SU-DHL-6 (cell line): Measurements from ENCODE around the gene AMMECR1L.
A peak's percentile ranks its signal among the peaks of the same experiment; 100 is the strongest.
"Not testable (repeated sequence)": the region's sequence is repeated elsewhere in the genome, so short reads cannot be mapped to it uniquely, and the experiment has no call there.

ENCODE experiments used
- H2AFZ ChIP-seq: fragments of 200-600 bp; sonication (generic); 2 replicates; pipeline ENCODE4 v1.6.1; 2014; ENCODE audit warnings: low read depth, mild to moderate bottlenecking, moderate library complexity, mixed read lengths, antibody characterized with exemption, low read length; ENCODE audit not compliant: severe bottlenecking
- H3F3A ChIP-seq: fragments of 200-600 bp; shearing (Covaris generic); 2 replicates; pipeline ENCODE4 v1.6.0; 2016; ENCODE audit warnings: antibody characterized with exemption, mild to moderate bottlenecking; ENCODE audit not compliant: insufficient read depth
- H3K27ac ChIP-seq: fragments of 200-600 bp; sonication (generic); 2 replicates; pipeline ENCODE4 v1.5.1; 2016; ENCODE audit warnings: low read depth, mild to moderate bottlenecking, low read length, moderate library complexity, mixed read lengths
- H3K27me3 ChIP-seq: fragments of 200-600 bp; sonication (generic), shearing (Covaris generic); 2 replicates; pipeline ENCODE4 v1.6.0; 2014; ENCODE audit warnings: mild to moderate bottlenecking, low read length
- H3K36me3 ChIP-seq: fragments of 200-600 bp; sonication (generic); 2 replicates; pipeline ENCODE4 v1.6.1; 2014; ENCODE audit warnings: mild to moderate bottlenecking, low read length, mixed read lengths
- H3K4me2 ChIP-seq: fragments of 300-600, 200-600 bp; shearing (Covaris generic), sonication (generic); 2 replicates; pipeline ENCODE4 v1.6.0; 2014; ENCODE audit warnings: low read length, low read depth, mild to moderate bottlenecking; ENCODE audit not compliant: poor library complexity, severe bottlenecking
- H3K4me3 ChIP-seq: fragments of 200-600 bp; sonication (generic); 2 replicates; pipeline ENCODE4 v1.5.1; 2014; ENCODE audit warnings: antibody characterized with exemption, low read length, mild to moderate bottlenecking, mixed read lengths; ENCODE audit not compliant: insufficient read depth, poor library complexity, severe bottlenecking
- H3K79me2 ChIP-seq: fragments of 200-600 bp; sonication (generic); 2 replicates; pipeline ENCODE4 v1.6.1; 2014; ENCODE audit warnings: mild to moderate bottlenecking, low read length, moderate library complexity; ENCODE audit not compliant: insufficient read depth
- H3K9ac ChIP-seq: fragments of 200-600 bp; sonication (generic); 2 replicates; pipeline ENCODE4 v1.7.0; 2014; ENCODE audit warnings: mild to moderate bottlenecking, low read length
- H3K9me2 ChIP-seq: fragments of 200-600 bp; sonication (generic); replicated peaks from 2 replicates; pipeline ENCODE4 v1.6.1; 2014; ENCODE audit warnings: low read length; ENCODE audit not compliant: insufficient read depth
- H3K9me3 ChIP-seq: fragments of 200-600 bp; sonication (generic); 2 replicates; pipeline ENCODE4 v1.6.1; 2014; ENCODE audit warnings: low read length, mixed read lengths; ENCODE audit not compliant: insufficient read depth
- H4K20me1 ChIP-seq: fragments of 200-600 bp; sonication (generic); 2 replicates; pipeline ENCODE4 v1.6.1; 2014; ENCODE audit warnings: low read depth, mild to moderate bottlenecking, antibody characterized with exemption, low read length, moderate library complexity, mixed read lengths
- CTCF ChIP-seq: fragments of 200-600 bp; sonication (generic); IDR thresholded peaks from one replicate; pipeline ENCODE4 v1.5.1; 2017; ENCODE audit warnings: antibody characterized with exemption, mild to moderate bottlenecking, low read length, moderate library complexity; ENCODE audit not compliant: insufficient read depth, poor library complexity, severe bottlenecking
- EZH2phosphoT487 ChIP-seq: fragments of 200-600 bp; sonication (generic), shearing (Covaris generic); conservative IDR thresholded peaks from 2 replicates; pipeline ENCODE4 v1.6.1; 2018; ENCODE audit warnings: mild to moderate bottlenecking, antibody characterized with exemption, low read length, moderate library complexity, mixed read lengths

The AMMECR1L gene

GRCh38 chr2:127888772-127889171 is 3.0 kb upstream of the AMMECR1L start:
- Histone ChIP-seq H3K9me2 (no peaks in the 10 kb centered on the region), H3K4me2 (no peak overlapping the region), H3K27me3 (no peaks in the 10 kb centered on the region), H3K36me3 (peaks cover 2% of the 10 kb centered on the region; the same call in 1 of the 2 replicates), H4K20me1 (no peaks in the 10 kb centered on the region), H3K27ac (no peak overlapping the region), H3K9me3 (no peaks in the 10 kb centered on the region), H3F3A (no peaks in the 10 kb centered on the region), H3K4me3 (no peak overlapping the region), H3K9ac (no peak overlapping the region), H2AFZ (no peak overlapping the region), H3K79me2 (peaks cover 13% of the 10 kb centered on the region)
- TF ChIP-seq CTCF: no peak

- H3K4me2 ChIP-seq: no peak overlapping the region
- H3F3A ChIP-seq: no peaks in the 10 kb centered on the region; the same call in 1 of the 2 replicates
- no peaks in the 10 kb centered on the region for H4K20me1 ChIP-seq
- peaks cover 5% of the 10 kb centered on the region; the same call in 1 of the 2 replicates for H3K36me3 ChIP-seq
- no peaks in the 10 kb centered on the region for H3K9me3 ChIP-seq
- H3K27me3 ChIP-seq: no peaks in the 10 kb centered on the region
- H3K79me2 ChIP-seq: peaks cover 20% of the 10 kb centered on the region
- H3K4me3 ChIP-seq: no peak overlapping the region
- TF ChIP-seq EZH2phosphoT487 (no peak), CTCF (no peak)
- no peaks in the 10 kb centered on the region for H3K9me2 ChIP-seq
- H3K9ac ChIP-seq: no peak overlapping the region
- H3K27ac ChIP-seq: no peak overlapping the region
- H2AFZ ChIP-seq: no peak overlapping the region
These were observed 2.0 kb upstream of the AMMECR1L start for GRCh38 chr2:127887776-127888130.

GRCh38 chr2:127887082-127887775 is 1.5 kb upstream of the AMMECR1L start:
- H3K79me2 ChIP-seq: peaks cover 25% of the 10 kb centered on the region
- H4K20me1 ChIP-seq: no peaks in the 10 kb centered on the region
- no peak overlapping the region for H3K27ac ChIP-seq
- peak overlapping the region; percentile 36 for H3K4me3 ChIP-seq
- no peak for TF ChIP-seq EZH2phosphoT487
- TF ChIP-seq CTCF: no peak
- H3F3A ChIP-seq: no peaks in the 10 kb centered on the region; the same call in 1 of the 2 replicates
- no peaks in the 10 kb centered on the region for H3K9me2 ChIP-seq
- H3K27me3 ChIP-seq: no peaks in the 10 kb centered on the region
- H3K4me2 ChIP-seq: peak overlapping the region; percentile 52
- no peaks in the 10 kb centered on the region for H3K9me3 ChIP-seq
- peaks cover 8% of the 10 kb centered on the region; the same call in 1 of the 2 replicates for H3K36me3 ChIP-seq
- peak overlapping the region; percentile 60 for H3K9ac ChIP-seq
- no peak overlapping the region for H2AFZ ChIP-seq

- peak overlapping the region; percentile 52 for H3K4me3 ChIP-seq
- not testable (repeated sequence) for H3K9me3 ChIP-seq, H3K36me3 ChIP-seq, H4K20me1 ChIP-seq, H3K27me3 ChIP-seq, H2AFZ ChIP-seq, H3K9me2 ChIP-seq, H3F3A ChIP-seq
- peak overlapping the region; percentile 62 for H3K27ac ChIP-seq
- H3K4me2 ChIP-seq: peak overlapping the region; percentile 52
- peaks cover 32% of the 10 kb centered on the region for H3K79me2 ChIP-seq
- peak overlapping the region; percentile 60 for H3K9ac ChIP-seq
These were observed 808 bp upstream of the AMMECR1L start for GRCh38 chr2:127886593-127886935.

- H4K20me1 ChIP-seq, H3K9me3 ChIP-seq, H2AFZ ChIP-seq, H3K27ac ChIP-seq, H3K9me2 ChIP-seq, H3K27me3 ChIP-seq, H3F3A ChIP-seq, H3K36me3 ChIP-seq: not testable (repeated sequence)
- Histone ChIP-seq H3K4me2 (peak overlapping the region; percentile 71), H3K4me3 (peak overlapping the region; percentile 52), H3K79me2 (peaks cover 46% of the 10 kb centered on the region), H3K9ac (peak overlapping the region; percentile 60)
These were observed 655 bp downstream of the AMMECR1L start for GRCh38 chr2:127884861-127885740.
